HepG2 (cell line): Measurements from ENCODE around the gene OSR1. TPM values are rescaled to one million over a fixed set of nuclear protein-coding genes. Genes with fewer than 3 reads are reported as not detected.

Experiments used
- CBX1 ChIP-seq: IDR thresholded peaks from one replicate; pipeline ENCODE4 v1.6.1; 2016; ENCODE audit warnings: antibody characterized with exemption, low read depth
- CREBL2 ChIP-seq: sonication (generic); formaldehyde crosslinking; IDR thresholded peaks from 2 replicates; pipeline ENCODE4 v1.8.1; 2023; ENCODE audit warnings: missing genetic modification reagents, mild to moderate bottlenecking, borderline replicate concordance
- HHEX ChIP-seq: IDR thresholded peaks from 2 replicates; pipeline ENCODE4 v1.6.1; 2016; ENCODE audit warnings: control low read depth
- KMT2B ChIP-seq: IDR thresholded peaks from 2 replicates; pipeline ENCODE4 v1.6.1; 2016; ENCODE audit warnings: missing genetic modification reagents, missing compliant biosample characterization
- MED13 ChIP-seq: sonication (generic); formaldehyde crosslinking; IDR thresholded peaks from 2 replicates; pipeline ENCODE4 v1.5.0; 2020; ENCODE audit warnings: missing genetic modification reagents
- MEF2D ChIP-seq: sonication (generic); formaldehyde crosslinking; IDR thresholded peaks from 2 replicates; pipeline ENCODE4 v1.5.1; 2020; ENCODE audit warnings: mild to moderate bottlenecking, missing genetic modification reagents
- SNAPC4 ChIP-seq: sonication (generic); formaldehyde crosslinking; IDR thresholded peaks from 2 replicates; pipeline ENCODE4 v1.4.0; 2020; ENCODE audit warnings: mild to moderate bottlenecking, missing genetic modification reagents
- TAF15 ChIP-seq: fragments of 200-400 bp; formaldehyde crosslinking; IDR thresholded peaks from one replicate; pipeline ENCODE4 v1.6.1; 2018; ENCODE audit warnings: mild to moderate bottlenecking, low read depth, low read length; ENCODE audit not compliant: poor library complexity, severe bottlenecking
- U2AF2 ChIP-seq: fragments of 200-400 bp; formaldehyde crosslinking; IDR thresholded peaks from 2 replicates; pipeline ENCODE4 v1.6.1; 2017; ENCODE audit warnings: low read depth, mild to moderate bottlenecking, low read length
- YY1 ChIP-seq: IDR thresholded peaks from 2 replicates; pipeline ENCODE4 v1.6.1; 2011; ENCODE audit warnings: low read length, low read depth, moderate library complexity, mild to moderate bottlenecking; ENCODE audit not compliant: insufficient read depth, insufficient replicate concordance
- ZNF256 ChIP-seq: sonication (generic); formaldehyde crosslinking; conservative IDR thresholded peaks from 2 replicates; pipeline ENCODE4 v1.4.0; 2020; ENCODE audit warnings: missing genetic modification reagents
- ZNF274 ChIP-seq: sonication (generic); formaldehyde crosslinking; IDR thresholded peaks from 2 replicates; pipeline ENCODE4 v1.5.1; 2020; ENCODE audit warnings: mild to moderate bottlenecking, missing genetic modification reagents
- ZNF333 ChIP-seq: sonication (generic); formaldehyde crosslinking; IDR thresholded peaks from 2 replicates; pipeline ENCODE4 v1.4.0; 2020; ENCODE audit warnings: mild to moderate bottlenecking, missing genetic modification reagents, borderline replicate concordance
- ZNF383 ChIP-seq: sonication (generic); formaldehyde crosslinking; IDR thresholded peaks from 2 replicates; pipeline ENCODE4 v1.4.0; 2020; ENCODE audit warnings: missing genetic modification reagents, mild to moderate bottlenecking, borderline replicate concordance
- ZNF496 ChIP-seq: sonication (generic); formaldehyde crosslinking; IDR thresholded peaks from 2 replicates; pipeline ENCODE4 v1.8.1; 2023; ENCODE audit warnings: mild to moderate bottlenecking, moderate library complexity, missing genetic modification reagents; ENCODE audit not compliant: insufficient replicate concordance
- ZNF879 ChIP-seq: sonication (generic); formaldehyde crosslinking; IDR thresholded peaks from 2 replicates; pipeline ENCODE4 v1.8.1; 2023; ENCODE audit warnings: missing genetic modification reagents
- polyA plus RNA-seq, 8 experiments: library from polyadenylated mRNA; depleted of rRNA in 3 of 8; stranded (reverse) in 7 of 8; unstranded in 1 of 8; fragments of >200 nt; fragmentation: Illumina TruSeq in 4 of 8; extraction: Trizol in 4 of 8; gene quantifications; 2 replicates each; pipeline versions ENCODE4 v1.2.1 to v1.2.3, GENCODE V29; 2011 to 2016; ENCODE audit warnings: low read depth in 4 of 8, missing spikeins in 1 of 8, mixed read lengths in 1 of 8; ENCODE audit not compliant: insufficient read depth in 1 of 8
- total RNA-seq, 5 experiments: library from RNA; depleted of rRNA; stranded (reverse); fragments of >200 nt; fragmentation: Illumina TruSeq; extraction: Trizol; gene quantifications; 2 replicates each; pipeline ENCODE4 v1.2.3, GENCODE V29; 2016; ENCODE audit warnings: low read depth in 1 of 5
- TF ChIP-seq, protein P1 (sequence below): sonication (generic); formaldehyde crosslinking; IDR thresholded peaks from 2 replicates; pipeline ENCODE4 v1.8.1; 2022; ENCODE audit warnings: mild to moderate bottlenecking, missing genetic modification reagents
- TF ChIP-seq, protein P2 (sequence below): sonication (generic); formaldehyde crosslinking; IDR thresholded peaks from 2 replicates; pipeline ENCODE4 v1.4.0; 2020; ENCODE audit warnings: missing genetic modification reagents
- TF ChIP-seq, protein P3 (sequence below): IDR thresholded peaks from 2 replicates; pipeline ENCODE4 v1.6.1; 2012; ENCODE audit warnings: low read length, improper control_type of control experiment

OSR1 gene
- total and polyA plus RNA-seq, 2 of the 13 experiments (the other 11 are each of a cell fraction or from before 2014, with no cell fraction given): 0.63 to 1.1 TPM

DNA sequence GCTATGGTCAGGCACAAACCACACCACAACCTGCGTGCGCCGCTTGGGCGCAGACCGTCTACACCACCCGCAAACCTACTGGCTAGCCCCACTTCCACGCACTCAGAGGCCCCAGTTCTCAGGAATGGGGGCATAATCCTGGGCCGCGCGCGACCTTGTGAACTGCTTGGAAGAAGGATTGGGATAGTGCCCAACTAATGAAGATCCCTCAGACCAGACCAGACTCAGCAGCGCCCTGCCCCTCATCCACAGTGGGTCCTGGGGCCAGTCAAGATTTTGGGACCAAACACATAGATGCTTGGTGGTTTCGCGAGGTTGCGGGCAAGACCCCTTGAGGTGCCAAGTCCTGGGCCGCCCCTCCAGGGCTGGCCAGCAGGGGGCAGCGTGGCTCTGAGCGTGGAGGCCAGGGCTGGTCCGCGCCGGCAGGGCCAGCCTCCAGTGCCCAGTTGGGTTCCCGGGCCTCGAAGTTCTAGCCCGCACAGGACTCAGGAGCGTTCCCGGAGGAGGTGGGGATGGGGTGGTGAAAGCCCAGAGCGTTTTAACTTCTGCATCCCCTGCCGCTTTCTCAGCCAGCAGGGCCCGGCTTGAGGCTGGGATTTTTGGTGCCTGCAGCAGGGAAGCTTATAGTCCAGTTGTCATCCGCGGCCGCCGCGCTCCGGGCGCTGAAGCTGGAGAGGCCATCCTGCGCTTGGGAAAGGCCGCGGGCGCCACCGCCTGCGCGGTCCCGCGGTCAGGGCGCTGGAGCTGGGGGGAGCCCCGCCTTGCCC, 8.3 kb downstream of the OSR1 start (continued):
- TF ChIP-seq, protein P1, sequence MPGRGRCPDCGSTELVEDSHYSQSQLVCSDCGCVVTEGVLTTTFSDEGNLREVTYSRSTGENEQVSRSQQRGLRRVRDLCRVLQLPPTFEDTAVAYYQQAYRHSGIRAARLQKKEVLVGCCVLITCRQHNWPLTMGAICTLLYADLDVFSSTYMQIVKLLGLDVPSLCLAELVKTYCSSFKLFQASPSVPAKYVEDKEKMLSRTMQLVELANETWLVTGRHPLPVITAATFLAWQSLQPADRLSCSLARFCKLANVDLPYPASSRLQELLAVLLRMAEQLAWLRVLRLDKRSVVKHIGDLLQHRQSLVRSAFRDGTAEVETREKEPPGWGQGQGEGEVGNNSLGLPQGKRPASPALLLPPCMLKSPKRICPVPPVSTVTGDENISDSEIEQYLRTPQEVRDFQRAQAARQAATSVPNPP: no peak
- no peak for TF ChIP-seq ZNF383 (CRISPR knock-in tag)
- TF ChIP-seq, protein P2, sequence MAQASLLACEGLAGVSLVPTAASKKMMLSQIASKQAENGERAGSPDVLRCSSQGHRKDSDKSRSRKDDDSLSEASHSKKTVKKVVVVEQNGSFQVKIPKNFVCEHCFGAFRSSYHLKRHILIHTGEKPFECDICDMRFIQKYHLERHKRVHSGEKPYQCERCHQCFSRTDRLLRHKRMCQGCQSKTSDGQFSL (CRISPR knock-in tag): no peak
- TF ChIP-seq CBX1: no peak
- TF ChIP-seq MEF2D (CRISPR knock-in tag): no peak
- 0 out of 2 replicates have a peak, but pooled peaks have one; percentile 25 for TF ChIP-seq ZNF274 (CRISPR knock-in tag)
- TF ChIP-seq TAF15: no peak
- peak; percentile 56 for TF ChIP-seq YY1
- TF ChIP-seq ZNF496 (CRISPR knock-in tag): no peak
- TF ChIP-seq, protein P3, sequence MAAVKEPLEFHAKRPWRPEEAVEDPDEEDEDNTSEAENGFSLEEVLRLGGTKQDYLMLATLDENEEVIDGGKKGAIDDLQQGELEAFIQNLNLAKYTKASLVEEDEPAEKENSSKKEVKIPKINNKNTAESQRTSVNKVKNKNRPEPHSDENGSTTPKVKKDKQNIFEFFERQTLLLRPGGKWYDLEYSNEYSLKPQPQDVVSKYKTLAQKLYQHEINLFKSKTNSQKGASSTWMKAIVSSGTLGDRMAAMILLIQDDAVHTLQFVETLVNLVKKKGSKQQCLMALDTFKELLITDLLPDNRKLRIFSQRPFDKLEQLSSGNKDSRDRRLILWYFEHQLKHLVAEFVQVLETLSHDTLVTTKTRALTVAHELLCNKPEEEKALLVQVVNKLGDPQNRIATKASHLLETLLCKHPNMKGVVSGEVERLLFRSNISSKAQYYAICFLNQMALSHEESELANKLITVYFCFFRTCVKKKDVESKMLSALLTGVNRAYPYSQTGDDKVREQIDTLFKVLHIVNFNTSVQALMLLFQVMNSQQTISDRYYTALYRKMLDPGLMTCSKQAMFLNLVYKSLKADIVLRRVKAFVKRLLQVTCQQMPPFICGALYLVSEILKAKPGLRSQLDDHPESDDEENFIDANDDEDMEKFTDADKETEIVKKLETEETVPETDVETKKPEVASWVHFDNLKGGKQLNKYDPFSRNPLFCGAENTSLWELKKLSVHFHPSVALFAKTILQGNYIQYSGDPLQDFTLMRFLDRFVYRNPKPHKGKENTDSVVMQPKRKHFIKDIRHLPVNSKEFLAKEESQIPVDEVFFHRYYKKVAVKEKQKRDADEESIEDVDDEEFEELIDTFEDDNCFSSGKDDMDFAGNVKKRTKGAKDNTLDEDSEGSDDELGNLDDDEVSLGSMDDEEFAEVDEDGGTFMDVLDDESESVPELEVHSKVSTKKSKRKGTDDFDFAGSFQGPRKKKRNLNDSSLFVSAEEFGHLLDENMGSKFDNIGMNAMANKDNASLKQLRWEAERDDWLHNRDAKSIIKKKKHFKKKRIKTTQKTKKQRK: no peak
- TF ChIP-seq ZNF256 (CRISPR knock-in tag): no peak
- TF ChIP-seq HHEX (CRISPR knock-in tag): no peak
- no peak for TF ChIP-seq MED13 (CRISPR knock-in tag)
- TF ChIP-seq ZNF333 (CRISPR knock-in tag): no peak
- TF ChIP-seq U2AF2: no peak
- TF ChIP-seq CREBL2 (CRISPR knock-in tag): no peak
- TF ChIP-seq SNAPC4 (CRISPR knock-in tag): no peak
- TF ChIP-seq ZNF879 (CRISPR knock-in tag): no peak
- TF ChIP-seq KMT2B (CRISPR knock-in tag): no peak
